ENCODE measurements around the gene MEX3A. TPM values are rescaled to one million over a fixed set of nuclear protein-coding genes. Genes with fewer than 3 reads are reported as not detected.
A peak's percentile ranks its signal among the peaks of the same experiment; 100 is the strongest.
"Not testable (repeated sequence)": the region's sequence is repeated elsewhere in the genome, so short reads cannot be mapped to it uniquely, and the experiment has no call there.

Gene MEX3A
- 1.1 TPM for total RNA-seq

DNA sequence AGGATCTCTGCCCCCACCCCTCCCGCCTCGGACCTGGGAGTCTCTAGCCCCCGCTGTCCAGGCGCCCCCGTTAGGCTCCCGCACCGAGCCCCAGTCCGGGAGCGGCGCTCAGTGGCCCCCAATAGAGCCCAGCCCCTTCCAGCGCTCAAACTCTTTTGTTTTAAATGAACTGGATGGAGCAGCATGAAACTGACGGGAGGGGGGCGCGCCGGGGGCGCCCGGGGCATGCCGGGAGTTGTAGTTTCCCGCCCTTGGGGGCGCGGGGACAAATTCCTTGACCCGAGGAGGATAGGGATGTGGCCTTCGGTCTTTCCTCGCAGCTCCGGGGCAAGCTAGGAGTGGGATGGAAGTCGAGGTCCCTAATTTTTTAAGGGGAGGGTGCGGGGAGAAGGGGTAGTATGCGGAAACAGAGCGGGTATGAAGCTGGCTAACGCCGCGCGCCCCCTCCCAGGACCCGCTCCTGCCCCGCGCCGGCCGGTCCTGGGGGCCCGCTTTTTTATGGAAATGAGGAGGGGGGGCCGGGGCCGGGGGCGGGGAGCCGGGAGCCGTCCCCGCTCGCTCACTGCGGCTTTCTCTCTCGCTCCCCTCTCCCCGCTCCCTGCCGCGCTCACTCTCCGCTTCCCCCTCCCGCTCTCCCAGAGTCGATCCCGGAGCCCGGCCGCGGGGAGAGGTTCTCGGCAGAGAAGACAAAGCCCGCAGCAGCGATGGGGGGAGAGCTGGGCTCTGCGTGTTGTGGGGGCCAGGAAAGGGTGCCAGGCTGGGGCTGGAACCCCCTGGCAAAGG lies at the start of gene MEX3A:
TSS of gene MEX3A (minus strand) at position 157 of the 783 bp plus-strand sequence. CDS start 467 bp downstream, outside the sequence.
- ATAC-seq = peak; percentile 78
- DNase-seq (ENCODE audit: low spot score) = peak; percentile 83

DNA sequence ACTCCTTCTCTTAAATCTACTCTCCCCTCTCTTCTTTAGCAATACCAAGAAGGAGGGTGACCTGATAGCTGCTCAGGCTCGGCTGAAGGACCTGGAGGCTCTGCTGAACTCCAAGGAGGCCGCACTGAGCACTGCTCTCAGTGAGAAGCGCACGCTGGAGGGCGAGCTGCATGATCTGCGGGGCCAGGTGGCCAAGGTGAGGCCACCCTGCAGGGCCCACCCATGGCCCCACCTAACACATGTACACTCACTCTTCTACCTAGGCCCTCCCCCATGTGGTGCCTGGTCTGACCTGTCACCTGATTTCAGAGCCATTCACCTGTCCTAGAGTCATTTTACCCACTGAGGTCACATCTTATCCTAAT lies 48.3 kb upstream of the MEX3A start:
- ATAC-seq = peak; percentile 7
- DNase-seq (ENCODE audit: low spot score) = no peak

- ATAC-seq (peak; percentile 85), DNase-seq (ENCODE audit: low spot score) (peak; percentile 71)
Observed at GRCh38 chr1:156129687-156130577, 47.7 kb upstream of the MEX3A start.

DNA sequence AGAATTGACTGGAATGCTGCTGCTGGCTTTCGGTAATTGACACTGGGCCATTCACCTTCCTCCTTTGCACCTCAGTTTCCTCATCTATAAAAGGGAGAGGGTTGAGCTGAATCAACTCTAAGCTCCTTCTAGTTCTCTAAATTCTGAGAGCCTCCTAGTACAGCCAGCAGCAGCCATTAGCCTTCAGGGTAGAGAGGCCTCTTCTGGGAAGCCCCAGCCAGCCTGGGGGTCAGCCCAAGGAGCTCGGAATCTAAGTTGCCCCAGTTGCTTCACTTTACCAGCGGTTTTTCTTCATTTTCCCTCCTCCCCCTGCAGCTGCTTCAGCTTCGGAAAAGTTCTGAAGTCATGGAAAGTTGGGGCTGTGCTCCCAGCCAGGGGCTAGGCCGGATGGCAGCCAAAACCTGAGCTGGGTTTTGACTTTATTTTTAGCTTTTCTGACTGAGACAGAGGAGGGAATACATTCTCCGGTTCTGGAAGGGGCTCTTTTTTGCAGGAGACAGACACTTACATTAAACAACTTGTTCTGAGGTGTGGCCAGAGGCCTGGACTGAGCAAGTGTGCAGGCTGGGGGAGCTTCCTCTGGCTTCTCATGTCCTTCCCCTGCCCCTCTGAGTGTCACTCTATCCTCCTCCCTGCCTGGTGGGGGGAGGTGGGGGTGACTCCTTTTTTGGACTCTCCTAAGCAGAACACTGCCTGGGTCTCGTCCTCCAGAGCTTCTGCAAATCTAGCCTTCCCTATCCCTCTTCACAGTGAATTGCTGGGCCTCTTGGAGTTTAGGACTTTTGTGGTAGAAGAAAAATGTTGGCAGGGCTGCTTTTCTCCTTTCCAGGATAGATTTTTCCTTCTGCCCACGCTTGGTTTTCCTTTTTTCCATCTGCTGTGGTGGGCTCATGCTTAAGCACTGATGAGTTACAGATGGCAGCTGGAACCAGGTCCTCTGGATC lies 46.7 kb upstream of the MEX3A start:
- ATAC-seq (peak; percentile 4), DNase-seq (ENCODE audit: low spot score) (no peak)

DNA sequence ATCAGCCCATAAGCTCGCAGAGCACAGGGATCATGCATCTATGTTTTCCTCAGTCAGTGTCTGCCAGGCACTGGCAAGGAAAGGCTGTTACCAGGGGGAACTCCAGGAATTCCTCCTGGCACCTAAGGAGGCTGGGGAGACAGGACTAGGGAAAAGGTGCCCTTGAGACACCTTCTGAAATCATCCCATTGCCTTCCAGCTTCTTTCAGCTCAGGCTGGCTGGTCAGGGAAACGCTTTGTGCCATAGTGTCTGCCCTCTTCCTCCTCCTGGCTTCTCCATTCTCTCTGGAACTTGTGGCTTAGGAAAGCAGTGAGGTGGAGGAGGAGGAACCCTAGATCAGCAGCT lies 46.0 kb upstream of the MEX3A start:
- ATAC-seq = no peak
- DNase-seq (ENCODE audit: low spot score) = no peak

- ATAC-seq (no peak), DNase-seq (ENCODE audit: low spot score) (no peak)
Observed at GRCh38 chr1:156126630-156127534, 44.6 kb upstream of the MEX3A start.

- ATAC-seq (peak; percentile 3), DNase-seq (ENCODE audit: low spot score) (no peak)
Observed at GRCh38 chr1:156126043-156126629, 43.9 kb upstream of the MEX3A start.

DNA sequence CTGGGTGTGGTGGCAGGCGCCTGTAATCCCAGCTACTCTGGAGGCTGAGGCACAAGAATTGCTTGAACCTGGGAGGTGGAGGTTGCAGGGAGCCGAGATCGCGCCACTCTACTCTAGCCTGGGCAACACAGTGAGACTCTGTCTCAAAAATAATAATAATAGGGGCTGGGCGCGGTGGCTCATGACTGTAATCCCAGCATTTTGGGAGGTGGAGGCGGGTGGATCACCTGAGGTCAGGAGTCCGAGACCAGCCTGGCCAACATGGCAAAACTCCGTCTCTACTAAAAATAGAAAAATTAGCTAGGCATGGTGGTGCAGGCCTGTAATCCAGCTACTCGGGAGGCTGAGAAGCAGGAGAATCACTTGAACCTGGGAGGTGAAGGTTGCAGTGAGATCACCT lies 43.3 kb upstream of the MEX3A start:
- ATAC-seq; DNase-seq (ENCODE audit: low spot score): not testable (repeated sequence)

- ATAC-seq = no peak
- DNase-seq (ENCODE audit: low spot score) = no peak
Observed at GRCh38 chr1:156124557-156125483, 42.6 kb upstream of the MEX3A start.

DNA sequence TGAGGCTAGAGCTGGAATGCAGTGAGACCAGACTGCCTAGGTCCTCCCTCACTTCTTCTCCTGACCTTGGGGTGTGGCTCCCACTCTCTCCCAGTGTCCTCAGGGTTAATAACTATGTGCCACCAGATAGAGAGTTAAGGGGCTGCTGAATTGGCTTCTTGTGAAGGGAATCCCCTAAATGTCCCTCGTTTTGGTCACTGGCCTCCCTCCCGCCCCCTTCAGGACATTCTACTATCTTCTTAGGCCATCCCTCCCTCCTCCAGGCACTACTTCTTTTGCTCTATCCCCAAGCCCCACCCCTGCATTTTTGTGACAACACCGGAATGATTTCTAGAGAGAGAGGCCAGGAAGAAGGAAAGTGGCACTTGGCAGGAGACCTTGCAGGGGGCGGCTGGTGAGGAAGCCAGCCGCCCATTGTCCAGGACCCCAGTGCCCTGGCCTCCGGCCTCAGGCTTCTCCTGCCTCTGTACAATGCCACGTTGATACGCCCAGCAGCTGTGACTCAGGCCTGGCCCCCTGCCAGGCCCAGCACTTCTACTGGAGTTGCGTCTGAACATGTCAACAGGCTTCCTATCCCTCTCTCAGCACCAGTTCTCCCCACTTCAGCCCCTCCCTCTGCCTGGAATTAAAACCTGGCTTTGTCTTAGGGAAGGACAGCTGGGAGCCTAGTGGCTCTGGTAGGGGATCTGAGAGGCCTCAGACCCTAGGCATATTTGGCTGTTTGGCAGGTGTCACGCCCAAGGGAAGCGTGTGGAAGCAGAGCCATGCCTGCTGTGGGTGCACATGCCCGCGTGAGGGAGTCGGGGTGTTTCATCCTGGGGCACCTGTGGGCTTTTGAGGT lies 41.3 kb upstream of the MEX3A start:
- DNase-seq (ENCODE audit: low spot score) (peak; percentile 89), ATAC-seq (peak; percentile 72)

GRCh38 chr1:156122519-156123355 lies 40.5 kb upstream of the MEX3A start:
- ATAC-seq = peak; percentile 51

GRCh38 chr1:156122086-156122485 lies 39.8 kb upstream of the MEX3A start:
- DNase-seq (ENCODE audit: low spot score) (no peak), ATAC-seq (no peak)

More at GRCh38 chr1:156122519-156123355, 40.5 kb upstream of the MEX3A start:
- peak; percentile 83 for DNase-seq (ENCODE audit: low spot score)

DNA sequence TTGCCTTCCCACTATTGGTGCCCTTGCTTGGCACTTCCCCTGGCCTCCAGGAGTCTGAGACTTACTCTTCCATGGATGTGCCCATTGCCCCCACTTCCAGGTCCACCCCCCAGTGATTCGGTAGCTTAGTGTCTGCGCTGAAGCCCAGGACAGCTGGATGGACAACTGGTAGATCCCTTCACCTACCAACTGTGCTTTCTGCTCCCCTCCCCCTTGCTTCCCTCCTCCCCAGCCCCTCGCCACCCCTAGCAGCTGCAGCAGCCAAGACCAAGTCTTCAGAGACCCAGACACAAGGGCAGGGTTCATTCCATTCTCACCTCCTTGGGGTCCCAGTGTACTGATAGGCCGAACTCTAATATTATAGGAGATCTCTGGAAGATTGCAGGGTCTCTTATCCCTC lies 39.2 kb upstream of the MEX3A start:
- ATAC-seq = no peak
- DNase-seq (ENCODE audit: low spot score) = no peak

DNA sequence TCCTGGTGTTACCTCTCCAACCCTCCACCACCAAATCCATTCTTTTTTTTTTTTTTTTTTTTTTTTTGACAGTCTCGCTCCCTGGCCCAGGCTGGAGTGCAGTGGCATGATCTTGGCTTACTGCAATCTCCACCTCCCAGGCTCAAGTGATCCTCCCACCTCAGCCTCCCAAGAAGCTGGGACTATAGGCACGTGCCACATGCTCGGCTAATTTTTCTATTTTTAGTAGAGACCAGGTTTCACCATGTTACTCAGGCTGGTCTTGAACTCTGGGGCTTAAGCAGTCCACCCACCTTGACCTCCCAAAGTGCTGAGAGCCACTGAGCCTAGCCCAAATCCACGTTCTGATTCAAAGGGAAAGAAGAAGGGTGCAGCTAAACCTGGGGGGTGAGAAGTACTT lies 38.7 kb upstream of the MEX3A start:
- ATAC-seq; DNase-seq (ENCODE audit: low spot score): not testable (repeated sequence)

- ATAC-seq (no peak), DNase-seq (ENCODE audit: low spot score) (no peak)
Observed at GRCh38 chr1:156120318-156120717, 38.1 kb upstream of the MEX3A start.

- no peak for ATAC-seq
- DNase-seq (ENCODE audit: low spot score) = no peak
Observed at GRCh38 chr1:156119503-156120209, 37.4 kb upstream of the MEX3A start.

Measured in left lobe of liver (tissue), 2 donors.